IgD-negative memory B cell (primary cell): ENCODE measurements around the gene TRIM24. TPM values are rescaled to one million over a fixed set of nuclear protein-coding genes. Genes with fewer than 3 reads are reported as not detected.

Experiments
- polyA plus RNA-seq: library from polyadenylated mRNA; unstranded; fragments of 300-500 nt; fragmentation: Illumina TruSeq; gene quantifications from one replicate; pipeline ENCODE4 v1.2.3, GENCODE V29; 2021

Gene TRIM24
- polyA plus RNA-seq, 1 donor from 2014 or later: 8.7 TPM

Other genes with a start within 250 kb of the TRIM24 start
- gene SVOPL, start 241.1 kb downstream of the TRIM24 start, polyA plus RNA-seq: not detected